Inflammatory macrophage (primary cell): ENCODE measurements around the gene SMIM20.
"Not testable (repeated sequence)": the region's sequence is repeated elsewhere in the genome, so short reads cannot be mapped to it uniquely, and the experiment has no call there.

Experiments used
- DNase-seq, 2 donors: peaks; one replicate each; pipeline ENCODE4 v3.0.0-alpha.2; 2020 to 2022
- total RNA-seq, 18 experiments: gene quantifications; one replicate each; lab custom pipeline; 2026; ENCODE audit warnings: mixed read lengths in 6 of 18, inconsistent platforms in 2 of 18; lab: John Stamatoyannopoulos, UW

SMIM20 gene
- total RNA-seq: 6.8 to 26.2 (median 16.3) reads per million in 18 experiments

- DNase-seq: peak; percentile 89 to 92
These were observed at the start of gene SMIM20 for GRCh38 chr4:25913851-25914669. Gene SMIM20, plus strand, starts transcription at chr4:25914220. Its CDS starts 94 bp downstream, at chr4:25914314.

GRCh38 chr4:25865586-25865985 lies 48.4 kb upstream of the SMIM20 start:
- DNase-seq: no peak

DNA sequence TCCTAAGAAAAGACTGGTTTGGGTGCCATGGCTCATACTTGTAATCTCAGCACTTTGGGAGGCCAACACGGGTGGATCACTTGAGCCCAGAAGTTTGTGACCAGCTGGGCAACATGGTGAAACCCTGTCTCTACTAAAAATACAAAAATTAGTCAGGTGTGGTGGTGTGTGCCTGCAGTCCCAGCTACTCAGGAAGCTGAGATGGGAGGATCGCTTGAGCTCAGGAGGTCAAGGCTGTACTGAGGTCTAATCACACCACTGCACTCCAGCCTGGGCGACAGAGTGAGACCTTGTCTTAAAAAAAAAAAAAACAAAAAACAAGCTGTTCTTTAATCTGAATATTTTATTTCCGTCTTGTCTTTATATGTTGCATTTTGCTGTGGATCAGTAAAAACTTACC lies 47.6 kb upstream of the SMIM20 start:
- not testable (repeated sequence) for DNase-seq

DNA sequence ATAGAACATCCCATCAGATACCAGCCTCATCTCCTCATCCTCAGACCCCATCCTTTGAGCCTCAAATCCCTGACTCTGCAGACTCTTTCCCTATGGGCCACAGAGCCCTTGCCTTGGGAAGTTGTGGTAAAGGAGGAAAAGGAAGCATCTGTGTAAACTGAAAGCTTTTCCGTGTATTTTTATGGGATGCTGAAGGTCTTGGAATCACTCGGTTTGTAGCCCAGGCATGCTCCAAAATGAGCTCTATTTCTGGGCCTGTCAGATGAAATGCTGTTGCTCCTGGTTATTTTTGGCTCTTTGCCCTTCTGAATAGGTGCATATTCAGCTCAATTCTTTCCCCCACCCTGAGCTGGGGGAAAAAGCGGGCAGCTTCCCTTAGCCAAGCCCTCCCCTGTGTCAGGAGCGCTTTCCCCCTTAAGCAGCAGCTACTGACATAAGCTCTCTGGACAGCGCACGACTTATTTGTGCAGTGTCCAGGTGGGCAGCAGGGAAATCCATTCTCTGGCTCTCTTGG lies 46.2 kb upstream of the SMIM20 start:
- DNase-seq: no peak

DNA sequence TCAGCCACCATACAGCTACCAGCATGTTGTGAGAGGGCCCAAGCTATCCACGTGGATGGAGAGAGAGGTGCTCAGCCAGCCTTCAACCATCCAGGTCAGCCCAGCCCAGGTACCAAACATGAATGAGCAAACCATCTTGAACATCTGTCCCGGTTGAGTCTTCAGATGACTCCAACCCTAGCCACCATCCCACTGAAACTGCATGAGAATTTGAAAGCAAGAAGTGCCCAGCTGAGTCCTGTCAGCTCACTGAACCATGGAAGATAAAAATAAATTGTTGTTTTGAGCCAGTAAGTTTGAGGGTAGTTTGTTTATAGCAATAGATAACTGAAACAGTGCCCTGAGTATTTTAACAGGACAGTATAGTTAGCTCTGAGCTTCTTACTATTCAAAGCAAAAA lies 43.9 kb upstream of the SMIM20 start:
- no peak for DNase-seq

GRCh38 chr4:25872851-25873631 lies 41.0 kb upstream of the SMIM20 start:
- no peak for DNase-seq

DNA sequence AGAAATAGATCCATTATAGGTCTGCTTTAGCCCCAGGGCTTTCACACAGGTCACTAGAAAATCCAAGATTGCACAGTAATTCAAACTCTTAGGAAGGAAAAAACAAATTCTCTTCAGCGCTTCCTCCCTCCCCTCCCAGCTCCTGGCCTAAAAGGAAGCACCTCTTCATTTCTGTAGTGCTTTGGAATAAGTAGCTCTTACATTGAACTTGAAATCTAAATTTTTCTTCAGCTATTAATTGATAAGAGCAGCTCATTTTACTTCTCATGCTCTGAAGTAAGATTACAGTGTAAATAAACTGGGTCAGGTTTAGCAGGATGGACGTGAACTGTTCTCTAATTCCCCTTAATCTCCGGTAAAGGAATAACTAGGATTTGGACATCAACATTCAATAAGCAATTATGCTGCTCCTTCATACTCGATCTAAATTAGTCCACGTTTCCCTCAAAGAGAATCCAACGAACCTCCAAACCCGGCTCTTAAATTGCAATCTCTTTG lies 40.3 kb upstream of the SMIM20 start:
- DNase-seq: no peak

- DNase-seq: no peak
These were observed 39.4 kb upstream of the SMIM20 start for GRCh38 chr4:25874655-25875054.

DNA sequence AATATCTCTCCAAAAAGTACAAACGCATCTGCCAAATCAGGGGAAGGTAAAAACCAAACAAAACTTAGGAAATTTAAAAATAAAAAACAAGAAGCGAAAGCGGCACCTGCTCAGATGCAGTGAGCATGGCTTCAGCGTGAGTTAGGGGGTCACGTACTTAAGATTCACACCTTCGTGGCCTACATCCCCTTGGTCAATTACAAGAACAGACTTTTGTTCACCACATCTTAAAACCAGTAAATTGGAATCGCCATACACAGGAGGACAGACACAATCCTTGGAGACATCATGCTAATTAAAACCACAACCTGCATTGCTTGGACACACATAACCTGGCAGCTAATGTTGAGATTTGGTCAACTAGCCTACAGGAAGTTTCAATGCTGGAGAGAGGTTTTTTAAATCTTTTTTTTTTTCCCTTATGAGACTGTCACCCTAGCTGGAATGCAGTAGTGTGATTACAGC lies 38.7 kb upstream of the SMIM20 start:
- no peak for DNase-seq

DNA sequence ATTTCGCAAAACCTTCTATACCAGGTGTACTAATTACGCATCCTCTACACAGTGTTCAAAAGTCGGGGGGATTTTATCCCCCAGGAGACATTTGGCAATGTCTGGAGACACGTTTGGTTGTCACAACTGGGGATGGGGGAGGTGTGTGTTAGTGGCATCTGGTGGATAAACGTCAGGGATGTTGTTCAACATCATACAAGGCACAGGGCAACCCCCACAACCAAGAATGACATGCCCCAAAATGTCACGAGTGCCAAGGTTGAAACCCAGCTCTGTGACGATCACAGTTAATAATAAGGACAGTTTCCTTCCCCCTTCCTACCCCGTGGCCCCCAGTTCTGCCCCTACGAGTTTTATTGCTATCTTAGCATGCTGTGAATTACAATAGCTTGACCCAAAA lies 35.3 kb upstream of the SMIM20 start:
- no peak for DNase-seq

DNA sequence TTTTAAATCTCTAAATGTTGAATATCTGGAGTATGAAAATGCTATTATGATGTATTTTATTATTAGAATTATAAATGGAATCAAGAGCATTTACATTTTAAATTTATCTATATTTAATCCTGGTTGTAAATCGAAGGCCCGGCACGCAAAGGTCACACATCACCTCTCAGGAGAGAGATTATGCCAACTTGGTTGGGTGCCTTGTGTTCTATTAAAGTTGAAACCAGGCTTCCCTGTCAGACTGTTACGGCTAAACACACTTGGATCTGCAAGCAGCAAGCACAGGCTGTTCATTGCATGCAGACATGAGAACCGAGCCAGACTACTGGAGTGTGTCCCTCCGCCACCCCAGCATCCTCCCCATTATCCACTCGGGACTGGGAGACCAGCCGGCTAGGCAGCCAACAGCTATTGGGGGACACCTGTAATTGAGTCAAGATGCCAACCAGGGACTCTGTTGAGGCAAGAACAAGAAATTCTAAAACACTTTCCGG lies 34.9 kb upstream of the SMIM20 start:
- no peak for DNase-seq

DNA sequence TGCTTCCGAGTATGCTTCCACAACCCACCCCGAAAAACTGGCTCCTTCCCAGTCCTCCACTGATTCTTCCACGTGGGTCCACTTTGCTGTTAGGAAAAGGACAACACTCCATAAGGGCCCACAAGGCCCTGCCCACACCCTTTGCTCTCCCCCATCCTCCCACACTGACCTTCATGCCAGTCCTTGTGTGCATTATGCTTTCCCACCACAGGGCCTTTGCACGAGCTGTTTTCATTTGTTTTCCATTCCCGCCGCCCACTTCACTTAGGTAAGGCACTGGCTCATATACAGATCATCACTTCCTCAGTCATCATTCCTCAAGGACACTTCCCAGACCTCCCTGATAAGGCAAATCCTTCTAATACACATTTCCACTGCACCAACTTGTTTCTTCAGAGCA lies 34.4 kb upstream of the SMIM20 start:
- no peak for DNase-seq

DNA sequence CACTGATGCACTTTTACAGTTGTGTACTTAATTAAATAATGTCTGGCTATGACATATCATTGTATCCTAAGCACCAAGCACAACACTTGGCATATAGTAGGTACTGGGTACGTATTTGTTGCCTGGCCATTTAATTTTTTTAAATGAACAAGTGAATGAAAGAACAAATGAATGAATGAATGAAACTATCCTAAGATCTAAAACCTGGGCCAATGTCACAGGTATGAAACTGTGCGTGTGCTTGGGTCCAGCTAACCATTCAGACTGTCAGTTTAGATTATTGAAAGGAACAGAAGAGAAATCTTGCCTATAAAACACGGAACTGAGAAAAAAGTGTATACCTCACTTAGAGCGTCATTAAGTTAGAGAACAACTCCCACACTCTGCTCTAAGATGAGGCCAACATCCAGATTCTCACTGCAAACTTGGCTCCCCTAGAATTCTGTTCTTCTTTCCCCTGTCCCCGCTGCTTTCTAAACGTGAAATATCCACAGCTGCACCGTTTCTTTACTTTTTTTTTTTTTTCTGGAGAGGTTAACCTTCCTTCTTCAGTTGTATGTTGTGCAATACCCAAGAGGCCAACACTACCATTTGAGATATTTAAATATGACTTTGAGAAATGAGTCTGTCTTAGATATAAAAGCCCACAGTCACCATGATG lies 33.9 kb upstream of the SMIM20 start:
- peak; percentile 24 to 44 for DNase-seq

- DNase-seq: peak; percentile 36 to 54
These were observed 32.8 kb upstream of the SMIM20 start for GRCh38 chr4:25881193-25881592.

GRCh38 chr4:25882226-25882625 lies 31.8 kb upstream of the SMIM20 start:
- DNase-seq: no peak

DNA sequence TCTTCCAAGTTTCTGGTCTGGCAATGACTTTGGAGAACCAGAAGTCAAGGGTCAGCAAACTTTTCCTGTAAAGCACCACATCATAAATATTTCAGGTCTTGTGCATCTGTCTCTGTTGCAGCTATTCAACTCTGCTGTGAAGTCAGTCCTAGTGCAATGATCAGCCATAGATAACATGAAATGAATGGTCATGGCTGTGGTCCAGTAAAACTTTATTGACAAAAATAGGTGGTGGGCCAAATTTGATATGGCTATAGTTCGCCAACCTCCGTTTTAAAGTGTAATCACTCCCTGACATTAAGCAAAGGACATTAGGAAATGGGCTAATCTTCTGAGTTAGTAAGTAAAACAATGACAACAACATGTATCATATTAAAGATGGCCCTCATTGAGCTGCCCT lies 30.5 kb upstream of the SMIM20 start:
- DNase-seq: no peak

- DNase-seq: peak in 1 of 2 donors; percentile 10
These were observed 29.8 kb upstream of the SMIM20 start for GRCh38 chr4:25884031-25884782.

DNA sequence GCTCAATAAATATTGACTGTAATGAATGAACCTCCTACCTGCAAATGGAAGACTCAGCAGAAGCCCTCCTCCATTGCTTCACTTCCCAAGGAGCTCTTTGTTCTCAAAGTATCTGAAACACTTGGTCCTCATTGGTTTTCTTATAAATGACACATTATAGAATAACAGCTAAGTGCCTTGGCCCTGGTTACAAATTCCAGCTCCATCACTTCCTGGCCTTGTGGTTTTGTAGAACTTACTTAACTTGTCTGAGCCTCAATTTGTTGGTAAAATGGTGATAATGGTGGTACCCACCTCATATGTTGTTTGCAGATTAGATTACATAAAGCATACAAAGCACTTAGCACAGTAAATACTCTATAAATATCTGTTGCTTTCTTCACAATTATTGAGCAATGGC lies 25.2 kb upstream of the SMIM20 start:
- DNase-seq: no peak

DNA sequence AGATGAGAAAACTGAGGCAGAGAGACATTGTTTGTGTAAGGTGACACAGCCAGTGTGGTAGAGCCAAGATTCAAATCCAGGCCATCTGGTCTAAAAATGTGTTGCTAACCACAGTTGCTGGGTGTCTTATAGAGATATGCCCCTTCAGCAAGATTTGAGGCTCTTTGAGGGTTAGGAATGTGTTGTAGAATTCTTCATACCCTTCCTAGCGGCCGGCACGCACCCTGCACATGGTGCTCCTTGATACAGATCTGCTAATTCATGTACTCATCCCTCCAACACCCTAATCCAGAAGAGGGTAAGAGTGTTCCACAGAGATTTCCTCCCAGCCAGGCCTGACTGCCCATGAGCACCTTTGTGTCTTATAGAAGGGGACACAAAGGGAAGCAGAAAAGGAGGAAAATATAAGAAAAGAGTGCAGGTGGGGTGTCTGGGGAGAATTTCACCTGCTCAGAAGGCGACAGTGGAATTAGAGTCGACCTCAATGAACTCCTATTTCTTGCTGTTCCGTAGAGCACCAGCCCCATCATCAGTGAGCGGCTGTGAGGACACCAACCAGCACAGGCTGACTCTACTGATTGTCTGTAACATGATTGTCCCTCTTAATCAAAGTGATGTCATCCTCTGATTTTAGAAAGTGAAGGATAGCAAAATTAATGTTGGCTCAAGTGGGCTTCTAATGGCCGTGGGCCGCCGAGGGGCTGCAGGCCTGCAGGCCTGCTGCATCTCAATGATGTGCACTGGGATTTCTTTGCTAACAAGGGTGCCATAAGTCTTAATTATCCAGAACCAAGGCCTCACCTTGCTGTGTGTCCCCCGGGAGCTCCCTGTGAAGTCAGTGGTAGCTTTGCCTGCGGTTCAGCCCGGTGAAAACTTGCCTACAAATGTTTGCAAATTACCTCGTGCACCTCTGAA lies 24.2 kb upstream of the SMIM20 start:
- no peak for DNase-seq
